Measurements from ENCODE around the gene PPP2R1B. TPM values are rescaled to one million over a fixed set of nuclear protein-coding genes. Genes with fewer than 3 reads are reported as not detected.

Gene PPP2R1B
- total RNA-seq, 2 experiments from 2014 or later = 34.5 to 39.2 TPM

DNA sequence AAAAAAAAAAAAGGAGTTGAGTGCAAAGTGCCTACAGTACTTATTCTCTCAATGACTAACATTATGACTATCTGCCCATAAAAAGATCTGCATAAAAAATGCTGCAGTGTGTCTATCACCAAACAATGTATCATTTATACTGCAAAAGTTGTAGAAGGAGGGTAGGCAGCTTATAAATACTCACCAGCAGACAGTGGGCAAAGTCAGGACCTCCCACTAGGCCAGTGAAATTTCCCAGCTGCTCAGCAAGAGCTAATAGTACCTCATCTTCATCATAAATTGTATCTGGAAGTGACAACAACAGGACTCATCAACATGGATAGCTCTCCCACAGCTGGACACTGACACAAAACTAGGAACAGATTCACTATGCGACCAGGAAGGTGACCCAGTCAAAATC is 1.6 kb downstream of the PPP2R1B start:
- no peaks in the 10 kb centered on the region for H3K9me3 ChIP-seq (ENCODE audit: control insufficient read depth in 1 of 2, insufficient read depth in 1 of 2, low read length in 2 of 2)
- CTCF ChIA-PET = interaction anchor here (1.3 kb wide), 1 partner anchor 13 kb away, joined by 5 read pairs; no protein-coding TSS in a partner anchor
- H3K27ac Mint-ChIP-seq = no peak overlapping the region
- peaks cover 12% of the 10 kb centered on the region for H3K4me1 ChIP-seq (ENCODE audit: insufficient read depth, low read length)
- peaks cover 43% of the 10 kb centered on the region for H3K4me1 Mint-ChIP-seq (ENCODE audit: low read depth)
- no peak overlapping the region for H3K27ac ChIP-seq (ENCODE audit: low read depth in 1 of 2, low read length in 2 of 2)
- no peaks in the 10 kb centered on the region for H3K27me3 ChIP-seq (ENCODE audit: control insufficient read depth in 1 of 2, insufficient read depth in 2 of 2, low read length in 2 of 2)
- H3K4me3 Mint-ChIP-seq = peak overlapping the region; percentile 99
- no peak for DNase-seq
- H3K4me3 ChIP-seq (ENCODE audit: low read length) = peak overlapping the region; percentile 85
- H3K27me3 Mint-ChIP-seq = no peaks in the 10 kb centered on the region
- TF ChIP-seq, protein P1, sequence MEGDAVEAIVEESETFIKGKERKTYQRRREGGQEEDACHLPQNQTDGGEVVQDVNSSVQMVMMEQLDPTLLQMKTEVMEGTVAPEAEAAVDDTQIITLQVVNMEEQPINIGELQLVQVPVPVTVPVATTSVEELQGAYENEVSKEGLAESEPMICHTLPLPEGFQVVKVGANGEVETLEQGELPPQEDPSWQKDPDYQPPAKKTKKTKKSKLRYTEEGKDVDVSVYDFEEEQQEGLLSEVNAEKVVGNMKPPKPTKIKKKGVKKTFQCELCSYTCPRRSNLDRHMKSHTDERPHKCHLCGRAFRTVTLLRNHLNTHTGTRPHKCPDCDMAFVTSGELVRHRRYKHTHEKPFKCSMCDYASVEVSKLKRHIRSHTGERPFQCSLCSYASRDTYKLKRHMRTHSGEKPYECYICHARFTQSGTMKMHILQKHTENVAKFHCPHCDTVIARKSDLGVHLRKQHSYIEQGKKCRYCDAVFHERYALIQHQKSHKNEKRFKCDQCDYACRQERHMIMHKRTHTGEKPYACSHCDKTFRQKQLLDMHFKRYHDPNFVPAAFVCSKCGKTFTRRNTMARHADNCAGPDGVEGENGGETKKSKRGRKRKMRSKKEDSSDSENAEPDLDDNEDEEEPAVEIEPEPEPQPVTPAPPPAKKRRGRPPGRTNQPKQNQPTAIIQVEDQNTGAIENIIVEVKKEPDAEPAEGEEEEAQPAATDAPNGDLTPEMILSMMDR (IDR thresholded peaks at IDR 0.05) = no peak
- no peak for ATAC-seq (ENCODE audit: poor library complexity)
- H3K9me3 Mint-ChIP-seq = no peaks in the 10 kb centered on the region
- intact Hi-C loops (cut with DNase I, micrococcal nuclease) = loop anchor here in 1 of 2 experiments (5.0 to 10.0 kb wide), 5 partner anchors 108 to 1550 kb away; partner anchors contain the start of genes ALG9, PTS, RDX and TTC12
- POLR2A ChIA-PET = interaction anchor here (1.2 to 2.2 kb wide), 3 partner anchors 107 to 164 kb away, joined by 4 to 11 read pairs (median 5); partner anchors contain the start of gene ALG9
- peaks cover 37% of the 10 kb centered on the region for H3K36me3 ChIP-seq (ENCODE audit: insufficient read depth, low read length)
- peaks cover 72% of the 10 kb centered on the region for H3K36me3 Mint-ChIP-seq (ENCODE audit: low read depth)

DNA sequence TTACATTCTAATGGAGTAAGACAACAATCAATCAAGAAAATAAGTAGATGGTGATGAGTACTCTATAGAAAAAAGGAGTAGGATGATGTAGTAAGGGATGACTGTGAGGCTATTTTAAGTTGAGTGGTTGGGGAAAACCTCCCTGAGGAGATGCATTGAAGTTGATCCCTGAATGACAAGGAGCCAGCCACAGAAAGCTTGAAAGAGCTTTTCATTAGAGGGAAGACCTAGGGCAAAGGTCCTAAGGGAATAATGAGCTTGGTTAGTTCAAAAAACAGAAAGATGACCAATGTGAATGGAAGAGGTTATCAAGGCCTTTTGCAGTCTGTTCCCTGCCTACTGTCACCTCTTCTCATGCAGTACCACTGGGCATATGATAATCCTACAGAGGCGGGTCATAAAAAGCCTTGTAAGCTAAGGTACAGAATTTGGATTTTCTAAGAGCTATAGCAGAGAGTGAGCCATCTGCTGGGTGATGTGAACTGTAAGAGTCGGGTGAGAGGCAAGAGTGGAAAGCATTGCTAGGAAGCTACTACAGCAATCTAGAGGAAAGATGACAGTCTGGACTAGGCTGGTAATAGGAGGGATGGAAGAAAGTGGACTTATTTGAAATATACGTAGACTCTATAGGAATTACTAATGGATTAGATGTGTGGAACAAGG is 3.1 kb downstream of the PPP2R1B start:
- ChIA-PET POLR2A (no interaction called here), CTCF (no interaction called here)
- Mint-ChIP-seq H3K9me3 (no peaks in the 10 kb centered on the region), H3K27ac (no peak overlapping the region), H3K27me3 (no peaks in the 10 kb centered on the region), H3K4me1 (ENCODE audit: low read depth) (peaks cover 47% of the 10 kb centered on the region), H3K36me3 (ENCODE audit: low read depth) (peaks cover 87% of the 10 kb centered on the region), H3K4me3 (peak overlapping the region; percentile 28)
- no peak overlapping the region for H3K27ac ChIP-seq (ENCODE audit: low read depth in 1 of 2, low read length in 2 of 2)
- intact Hi-C loops (cut with DNase I, micrococcal nuclease) = loop anchor here in 1 of 2 experiments (5.0 to 10.0 kb wide), 4 partner anchors 314 to 1552 kb away; partner anchors contain the start of genes PTS, RDX and TTC12
- H3K36me3 ChIP-seq (ENCODE audit: insufficient read depth, low read length) = peaks cover 51% of the 10 kb centered on the region
- no peak for DNase-seq
- peaks cover 12% of the 10 kb centered on the region for H3K4me1 ChIP-seq (ENCODE audit: insufficient read depth, low read length)
- TF ChIP-seq, protein P1 (IDR thresholded peaks at IDR 0.05) = no peak
- H3K4me3 ChIP-seq (ENCODE audit: low read length) = no peak overlapping the region
- H3K9me3 ChIP-seq (ENCODE audit: control insufficient read depth in 1 of 2, insufficient read depth in 1 of 2, low read length in 2 of 2) = no peaks in the 10 kb centered on the region
- ATAC-seq (ENCODE audit: poor library complexity) = no peak
- no peaks in the 10 kb centered on the region for H3K27me3 ChIP-seq (ENCODE audit: control insufficient read depth in 1 of 2, insufficient read depth in 2 of 2, low read length in 2 of 2)

- DNase-seq (no peak), ATAC-seq (ENCODE audit: poor library complexity) (no peak)
- Histone ChIP-seq H3K9me3 (ENCODE audit: control insufficient read depth in 1 of 2, insufficient read depth in 1 of 2, low read length in 2 of 2) (no peaks in the 10 kb centered on the region), H3K27ac (ENCODE audit: low read depth in 1 of 2, low read length in 2 of 2) (no peak overlapping the region), H3K4me1 (ENCODE audit: insufficient read depth, low read length) (peaks cover 12% of the 10 kb centered on the region), H3K36me3 (ENCODE audit: insufficient read depth, low read length) (peaks cover 56% of the 10 kb centered on the region), H3K27me3 (ENCODE audit: control insufficient read depth in 1 of 2, insufficient read depth in 2 of 2, low read length in 2 of 2) (no peaks in the 10 kb centered on the region), H3K4me3 (ENCODE audit: low read length) (no peak overlapping the region)
- H3K4me3 Mint-ChIP-seq = peak overlapping the region; percentile 17
- TF ChIP-seq, protein P1 (IDR thresholded peaks at IDR 0.05) = no peak
- POLR2A ChIA-PET = no interaction called here
- no peaks in the 10 kb centered on the region for H3K9me3 Mint-ChIP-seq
- peaks cover 47% of the 10 kb centered on the region for H3K4me1 Mint-ChIP-seq (ENCODE audit: low read depth)
- no peak overlapping the region for H3K27ac Mint-ChIP-seq
- H3K36me3 Mint-ChIP-seq (ENCODE audit: low read depth) = peaks cover 93% of the 10 kb centered on the region
- intact Hi-C loops (cut with DNase I, micrococcal nuclease) = loop anchor here in 1 of 2 experiments (5.0 to 10.0 kb wide), 4 partner anchors 315 to 1552 kb away; partner anchors contain the start of genes PTS, RDX and TTC12
- CTCF ChIA-PET = no interaction called here
- H3K27me3 Mint-ChIP-seq = no peaks in the 10 kb centered on the region
Measured at GRCh38 chr11:111762526-111762925, 3.7 kb downstream of the PPP2R1B start.

Measured in CD4-positive, alpha-beta T cell (primary cell).